HG03064 (cell line): ENCODE data around the gene LIME1.

Experiments
- ATAC-seq: cut with Tn5 transposase; IDR thresholded peaks from one replicate; pipeline ENCODE4 v1.9.1; 2021; ENCODE audit warnings: low read depth; ENCODE audit not compliant: unreplicated experiment

LIME1 gene

GRCh38 chr20:63696628-63697356 lies 39.7 kb upstream of the LIME1 start, which contains the start of gene TNFRSF6B:
Gene TNFRSF6B (plus strand): TSS chr20:63696652. CDS start chr20:63696768, 116 bp downstream.
- ATAC-seq: no peak

GRCh38 chr20:63697357-63697867 lies 39.1 kb upstream of the LIME1 start:
- ATAC-seq: no peak

- ATAC-seq: no peak
Observed at GRCh38 chr20:63697868-63698545, 38.5 kb upstream of the LIME1 start.

GRCh38 chr20:63698739-63699465 lies 37.6 kb upstream of the LIME1 start:
- no peak for ATAC-seq

GRCh38 chr20:63699466-63700198 lies 36.8 kb upstream of the LIME1 start:
- ATAC-seq: no peak

- no peak for ATAC-seq
Observed at GRCh38 chr20:63700199-63701050, 36.0 kb upstream of the LIME1 start.

- no peak for ATAC-seq
Observed at GRCh38 chr20:63701051-63701328, 35.5 kb upstream of the LIME1 start.

GRCh38 chr20:63701329-63702035 lies 35.0 kb upstream of the LIME1 start:
- no peak for ATAC-seq

- ATAC-seq: no peak
Observed at GRCh38 chr20:63702036-63702665, 34.3 kb upstream of the LIME1 start.

- ATAC-seq: no peak
Observed at GRCh38 chr20:63702751-63703470, 33.6 kb upstream of the LIME1 start.

- no peak for ATAC-seq
Observed at GRCh38 chr20:63703471-63703975, 32.9 kb upstream of the LIME1 start.

GRCh38 chr20:63703976-63704748 lies 32.3 kb upstream of the LIME1 start:
- ATAC-seq: no peak

- no peak for ATAC-seq
Observed at GRCh38 chr20:63704749-63705117, 31.7 kb upstream of the LIME1 start.

GRCh38 chr20:63705232-63706026 lies 31.0 kb upstream of the LIME1 start:
- no peak for ATAC-seq

- ATAC-seq: no peak
Observed at GRCh38 chr20:63706027-63706695, 30.3 kb upstream of the LIME1 start.
